ENCODE results near the gene DICER1.

Gene DICER1

GRCh38 chr14:95123891-95124579 lies 33.3 kb downstream of the DICER1 start:
- DNase-seq = no peak

GRCh38 chr14:95122621-95122945 lies 34.7 kb downstream of the DICER1 start:
- DNase-seq = no peak

- no peak for DNase-seq
Observed at GRCh38 chr14:95121911-95122620, 35.3 kb downstream of the DICER1 start.

- no peak for DNase-seq
Observed at GRCh38 chr14:95119336-95119735, 38.0 kb downstream of the DICER1 start.

GRCh38 chr14:95117937-95118721 lies 39.2 kb downstream of the DICER1 start:
- DNase-seq = no peak

- no peak for DNase-seq
Observed at GRCh38 chr14:95113476-95113875, 43.9 kb downstream of the DICER1 start.

- DNase-seq = no peak
Observed at GRCh38 chr14:95111507-95112164, 45.7 kb downstream of the DICER1 start.

GRCh38 chr14:95110178-95110577 lies 47.2 kb downstream of the DICER1 start:
- DNase-seq = no peak

GRCh38 chr14:95107711-95108110 lies 49.6 kb downstream of the DICER1 start:
- DNase-seq = no peak

GRCh38 chr14:95106971-95107370 lies 50.4 kb downstream of the DICER1 start:
- no peak for DNase-seq

- DNase-seq = no peak
Observed at GRCh38 chr14:95104911-95105310, 52.4 kb downstream of the DICER1 start.

GRCh38 chr14:95102680-95103044 lies 54.7 kb downstream of the DICER1 start:
- no peak for DNase-seq

- DNase-seq = no peak
Observed at GRCh38 chr14:95101736-95102679, 55.3 kb downstream of the DICER1 start.

GRCh38 chr14:95098984-95099599 lies 58.2 kb downstream of the DICER1 start:
- no peak for DNase-seq

- no peak for DNase-seq
Observed at GRCh38 chr14:95097385-95097784, 59.9 kb downstream of the DICER1 start.

GRCh38 chr14:95096476-95096875 lies 60.9 kb downstream of the DICER1 start:
- no peak for DNase-seq

GRCh38 chr14:95095996-95096395 lies 61.3 kb downstream of the DICER1 start:
- no peak for DNase-seq

GRCh38 chr14:95092723-95093122 lies 64.6 kb downstream of the DICER1 start:
- no peak for DNase-seq

- DNase-seq = no peak
Observed at GRCh38 chr14:95091581-95091980, 65.7 kb downstream of the DICER1 start.

GRCh38 chr14:95088665-95089064 lies 68.7 kb downstream of the DICER1 start:
- DNase-seq = no peak

- DNase-seq = no peak
Observed at GRCh38 chr14:95087619-95088018, 69.7 kb downstream of the DICER1 start.

GRCh38 chr14:95085321-95085720 lies 72.0 kb downstream of the DICER1 start:
- DNase-seq = no peak

Measured in activated gamma-delta T cell (primary cell).